H1 (cell line): ENCODE measurements around the gene COIL. TPM values are rescaled to one million over a fixed set of nuclear protein-coding genes. Genes with fewer than 3 reads are reported as not detected.

ENCODE experiments used
- CTCF ChIA-PET: fragments of 300-600 bp; sonication (Branson Sonifier 250); formaldehyde crosslinking; loops from one replicate; lab custom pipeline; 2021; ENCODE audit not compliant: partially characterized antibody; lab: Charles Lee
- POLR2A ChIA-PET: fragments of 300-600 bp; sonication (Branson Sonifier 250); formaldehyde crosslinking; loops from one replicate; lab custom pipeline; 2021; ENCODE audit warnings: inconsistent platforms; ENCODE audit not compliant: partially characterized antibody; lab: Charles Lee
- DNase-seq, 2 experiments: peaks; one replicate each; pipeline versions ENCODE4 v3.0.0 to v3.0.0-alpha.2; 2010 to 2022; ENCODE audit warnings: low spot score in 2 of 2, low read depth in 1 of 2, mixed read lengths in 1 of 2
- FAIRE-seq: peaks from 2 replicates; lab custom pipeline; 2011; peaks lifted over from hg19 to GRCh38; lab: Jason Lieb, UNC
- H2AFZ ChIP-seq: 2 replicates; pipeline ENCODE4 v1.8.1; 2012; ENCODE audit warnings: low read length, inconsistent platforms
- H2AK5ac ChIP-seq: 2 replicates; pipeline ENCODE4 v1.6.1; 2013; ENCODE audit warnings: low read depth, low read length
- H2BK120ac ChIP-seq: replicated peaks from 2 replicates; pipeline ENCODE3; 2013; ENCODE audit warnings: low read depth, low read length, inconsistent platforms
- H2BK12ac ChIP-seq: 2 replicates; pipeline ENCODE4 v1.6.1; 2013; ENCODE audit warnings: low read depth, low read length
- H2BK15ac ChIP-seq: 2 replicates; pipeline ENCODE4 v1.6.1; 2013; ENCODE audit warnings: low read length
- H2BK20ac ChIP-seq: 2 replicates; pipeline ENCODE4 v1.6.1; 2013; ENCODE audit warnings: low read length
- H2BK5ac ChIP-seq: 2 replicates; pipeline ENCODE4 v1.6.1; 2013; ENCODE audit warnings: low read depth, low read length
- H3K14ac ChIP-seq: 2 replicates; pipeline ENCODE4 v1.6.1; 2013; ENCODE audit warnings: inconsistent platforms; ENCODE audit not compliant: insufficient read length
- H3K18ac ChIP-seq: 2 replicates; pipeline ENCODE4 v1.6.1; 2013; ENCODE audit warnings: low read length; ENCODE audit errors: extremely low read depth
- H3K23ac ChIP-seq: 2 replicates; pipeline ENCODE4 v1.6.1; 2013; ENCODE audit warnings: inconsistent platforms; ENCODE audit not compliant: insufficient read length
- H3K23me2 ChIP-seq: 2 replicates; pipeline ENCODE4 v1.6.1; 2013; ENCODE audit warnings: low read depth, low read length
- H3K27ac ChIP-seq: 2 replicates; pipeline ENCODE4 v1.6.1; 2011; ENCODE audit warnings: low read depth, low read length, inconsistent platforms
- H3K27me3 ChIP-seq, 4 experiments: replicated peaks in 1 of 4; 1 replicate in 1 of 4; 2 replicates in 3 of 4; pipeline versions ENCODE4 v1.6.1 to v1.8.1; 2011 to 2013; ENCODE audit warnings: low read length in 3 of 4, mild to moderate bottlenecking in 3 of 4, inconsistent platforms in 2 of 4, mixed read lengths in 2 of 4, moderate library complexity in 1 of 4; ENCODE audit not compliant: control insufficient read depth in 3 of 4, insufficient read depth in 3 of 4; ENCODE audit errors: extremely low read depth in 1 of 4
- H3K36me3 ChIP-seq, 4 experiments: 2 replicates each; pipeline versions ENCODE4 v1.6.1 to v1.8.1; 2011 to 2013; ENCODE audit warnings: mild to moderate bottlenecking in 4 of 4, low read length in 3 of 4, moderate library complexity in 2 of 4, control low read depth in 1 of 4, inconsistent platforms in 1 of 4; ENCODE audit not compliant: insufficient read depth in 4 of 4, control insufficient read depth in 2 of 4
- H3K4ac ChIP-seq: replicated peaks from 2 replicates; pipeline ENCODE3; 2013; ENCODE audit warnings: low read length, low read depth, mixed read lengths, inconsistent platforms; ENCODE audit not compliant: insufficient read length
- H3K4me1 ChIP-seq, 4 experiments: replicated peaks in 1 of 4; 1 replicate in 1 of 4; 2 replicates in 3 of 4; pipeline versions ENCODE4 v1.6.1 to v1.8.1; 2011 to 2013; ENCODE audit warnings: low read length in 3 of 4, inconsistent platforms in 2 of 4, mixed read lengths in 1 of 4; ENCODE audit not compliant: insufficient read depth in 4 of 4, control insufficient read depth in 3 of 4
- H3K4me2 ChIP-seq, 2 experiments: 2 replicates each; pipeline versions ENCODE4 v1.6.1 to v1.8.1; 2011 to 2013; ENCODE audit warnings: low read depth in 2 of 2, low read length in 2 of 2, control low read depth in 1 of 2, inconsistent platforms in 1 of 2, mild to moderate bottlenecking in 1 of 2; ENCODE audit not compliant: insufficient read depth in 1 of 2
- H3K4me3 ChIP-seq, 4 experiments: fragments of 200-600, 300-600 bp in 1 of 4; sonication (generic), shearing (Covaris generic), sonication (Bioruptor Twin) in 1 of 4; 2 replicates each; pipeline versions ENCODE4 v1.5.1 to v1.8.1; 2011 to 2016; ENCODE audit warnings: low read length in 4 of 4, low read depth in 3 of 4, control low read depth in 2 of 4, inconsistent platforms in 2 of 4, mild to moderate bottlenecking in 2 of 4, mixed read lengths in 1 of 4, moderate library complexity in 1 of 4; ENCODE audit not compliant: insufficient read depth in 2 of 4; ENCODE audit errors: extremely low read depth in 1 of 4
- H3K56ac ChIP-seq: replicated peaks from 2 replicates; pipeline ENCODE3; 2013; ENCODE audit warnings: low read depth, mild to moderate bottlenecking, mixed read lengths, low read length, inconsistent platforms; ENCODE audit not compliant: insufficient read length
- H3K79me1 ChIP-seq: 2 replicates; pipeline ENCODE4 v1.6.1; 2013; ENCODE audit warnings: low read depth, low read length, control low read depth
- H3K79me2 ChIP-seq, 2 experiments: 2 replicates each; pipeline versions ENCODE4 v1.6.1 to v1.8.1; 2012 to 2013; ENCODE audit warnings: low read length in 2 of 2, mild to moderate bottlenecking in 2 of 2, inconsistent platforms in 1 of 2; ENCODE audit not compliant: insufficient read depth in 2 of 2, control insufficient read depth in 1 of 2
- H3K9ac ChIP-seq, 4 experiments: replicated peaks in 1 of 4; 1 replicate in 1 of 4; 2 replicates in 3 of 4; pipeline versions ENCODE4 v1.6.1 to v1.8.1; 2011 to 2013; ENCODE audit warnings: low read depth in 3 of 4, low read length in 3 of 4, control low read depth in 2 of 4, mild to moderate bottlenecking in 2 of 4, moderate library complexity in 2 of 4, inconsistent platforms in 1 of 4; ENCODE audit errors: extremely low read depth in 1 of 4
- H3K9me3 ChIP-seq, 2 experiments: 2 replicates each; pipeline versions ENCODE4 v1.6.1 to v1.8.1; 2012 to 2013; ENCODE audit warnings: mild to moderate bottlenecking in 2 of 2, moderate library complexity in 2 of 2, control low read depth in 1 of 2, inconsistent platforms in 1 of 2, low read depth in 1 of 2, low read length in 1 of 2, mixed read lengths in 1 of 2; ENCODE audit not compliant: insufficient read depth in 2 of 2
- H4K20me1 ChIP-seq, 2 experiments: replicated peaks in 1 of 2; 2 replicates each; pipeline versions ENCODE3 to v1.8.1; 2011 to 2013; ENCODE audit warnings: inconsistent platforms in 2 of 2, low read length in 2 of 2, mild to moderate bottlenecking in 1 of 2; ENCODE audit not compliant: insufficient read depth in 2 of 2, control insufficient read depth in 1 of 2
- H4K5ac ChIP-seq: 2 replicates; pipeline ENCODE4 v1.6.1; 2013; ENCODE audit warnings: low read length, low read depth, mixed read lengths, inconsistent platforms; ENCODE audit not compliant: insufficient read length
- H4K8ac ChIP-seq: 2 replicates; pipeline ENCODE4 v1.8.0; 2013; ENCODE audit warnings: mild to moderate bottlenecking, moderate library complexity, low read length, inconsistent platforms; ENCODE audit not compliant: insufficient read depth; ENCODE audit errors: extremely low read depth
- H4K91ac ChIP-seq: replicated peaks from 2 replicates; pipeline ENCODE3; 2013; ENCODE audit warnings: low read length, mixed read lengths, inconsistent platforms; ENCODE audit not compliant: insufficient read length
- BCL11A ChIP-seq, 2 experiments: IDR thresholded peaks; one replicate each; pipeline ENCODE4 v1.6.1; 2011; ENCODE audit warnings: low read depth in 2 of 2, low read length in 2 of 2, mild to moderate bottlenecking in 2 of 2
- CBX5 ChIP-seq: fragments of 300-800, 300-1000 bp; sonication (generic); IDR thresholded peaks from 2 replicates; pipeline ENCODE4 v1.7.1; 2016; ENCODE audit warnings: antibody characterized with exemption, low read length, low read depth
- CHD1 ChIP-seq: IDR thresholded peaks from 2 replicates; pipeline ENCODE4 v1.6.1; 2012; ENCODE audit warnings: low read depth, low read length, improper control_type of control experiment
- EP300 ChIP-seq, 2 experiments: IDR thresholded peaks; 1 replicate in 1 of 2; 2 replicates in 1 of 2; pipeline ENCODE4 v1.6.1; 2011 to 2012; ENCODE audit warnings: low read depth in 2 of 2, low read length in 2 of 2, mild to moderate bottlenecking in 2 of 2, borderline replicate concordance in 1 of 2, inconsistent platforms in 1 of 2, moderate library complexity in 1 of 2
- GTF2F1 ChIP-seq: IDR thresholded peaks from 2 replicates; pipeline ENCODE4 v1.6.1; 2012; ENCODE audit warnings: low read depth, low read length, improper control_type of control experiment, borderline replicate concordance
- JUND ChIP-seq: IDR thresholded peaks from 2 replicates; pipeline ENCODE4 v1.6.1; 2011; ENCODE audit warnings: mild to moderate bottlenecking, improper control_type of control experiment, low read length
- KDM4A ChIP-seq: IDR thresholded peaks from one replicate; pipeline ENCODE4 v1.7.1; 2012; ENCODE audit warnings: low read depth, mild to moderate bottlenecking, moderate library complexity, low read length, inconsistent platforms; ENCODE audit not compliant: severe bottlenecking
- POLR2A ChIP-seq, 2 experiments: IDR thresholded peaks; 1 replicate in 1 of 2; 2 replicates in 1 of 2; pipeline ENCODE4 v1.6.1; 2011; ENCODE audit warnings: low read depth in 2 of 2, low read length in 2 of 2, mild to moderate bottlenecking in 2 of 2; ENCODE audit errors: control extremely low read depth in 1 of 2
- POLR2AphosphoS5 ChIP-seq: IDR thresholded peaks from 2 replicates; pipeline ENCODE4 v1.6.1; 2011; ENCODE audit warnings: low read depth, low read length
- SP2 ChIP-seq: IDR thresholded peaks from 2 replicates; pipeline ENCODE4 v1.6.1; 2012; ENCODE audit warnings: mild to moderate bottlenecking, low read length, inconsistent platforms
- SP4 ChIP-seq: IDR thresholded peaks from 2 replicates; pipeline ENCODE4 v1.6.1; 2012; ENCODE audit warnings: low read length, inconsistent platforms
- WGBS, 2 experiments: shearing (Covaris generic) in 1 of 2; methylation state at CpG; one replicate each; pipeline versions ENCODE4 v1.1.6 to v1.1.7; 2013 to 2015; ENCODE audit warnings: low lambda C conversion rate in 2 of 2, mixed read lengths in 2 of 2, inconsistent platforms in 1 of 2, low coverage in 1 of 2, missing lambda C conversion rate in 1 of 2; ENCODE audit not compliant: insufficient replicate concordance in 2 of 2, insufficient coverage in 1 of 2, insufficient read length in 1 of 2; ENCODE audit errors: extremely low coverage in 1 of 2, missing lambda C conversion rate in 1 of 2; 5-methylcytosine and 5-hydroxymethylcytosine counted together
- polyA plus RNA-seq, 7 experiments: library from polyadenylated mRNA; depleted of rRNA in 3 of 7; stranded (reverse) in 5 of 7; unstranded in 2 of 7; fragments of >200 nt in 5 of 7; fragments of 200-250 nt in 2 of 7; gene quantifications; 1 replicate in 5 of 7; 2 replicates in 1 of 7; 4 replicates in 1 of 7; pipeline versions ENCODE4 v1.2.1 to v1.2.3, GENCODE V29; 2011 to 2013; ENCODE audit warnings: missing spikeins in 2 of 7, mixed read lengths in 2 of 7
- total RNA-seq: library from RNA; stranded (reverse); fragmentation: NEBNext Ultra II Directional; extraction: Animal tissue kit (Norgen Biotek cat#: 25700); gene quantifications from 2 replicates; pipeline ENCODE4 v1.2.1, GENCODE V29; 2021

The COIL gene
- total and polyA plus RNA-seq, 2 of the 8 experiments (the other 6 are each of a cell fraction or from before 2014, with no cell fraction given) = 5.2 to 23.6 TPM

- Histone ChIP-seq H3K18ac (no peak overlapping the region), H2AFZ (no peak overlapping the region), H3K56ac (no peak overlapping the region), H3K23ac (no peak overlapping the region), H3K36me3 (peaks cover 0 to 30% (median 10%) of the 10 kb centered on the region in 4 experiments; a peak in 5 of 8 replicates), H4K8ac (no peak overlapping the region), H2BK12ac (no peak overlapping the region), H3K27me3 (no peaks in the 10 kb centered on the region), H2AK5ac (no peak overlapping the region), H3K4me2 (no peak overlapping the region), H3K79me1 (no peaks in the 10 kb centered on the region), H4K20me1 (peaks cover 0 to 2% of the 10 kb centered on the region in 2 experiments), H4K5ac (no peak overlapping the region), H2BK120ac (no peak overlapping the region), H2BK15ac (no peak overlapping the region), H3K4me3 (no peak overlapping the region), H3K9me3 (no peaks in the 10 kb centered on the region), H4K91ac (no peak overlapping the region), H3K14ac (no peak overlapping the region), H3K79me2 (no peaks in the 10 kb centered on the region), H3K9ac (no peak overlapping the region), H2BK5ac (no peak overlapping the region), H3K4me1 (no peaks in the 10 kb centered on the region), H2BK20ac (no peak overlapping the region), H3K4ac (no peak overlapping the region), H3K23me2 (no peaks in the 10 kb centered on the region), H3K27ac (no peak overlapping the region)
- ChIA-PET POLR2A (interaction anchor here (1.4 kb wide), 1 partner anchor 9 kb away, joined by 3 read pairs; no protein-coding TSS in a partner anchor), CTCF (interaction anchor here (0.6 to 1.3 kb wide), 2 partner anchors 23 to 1016 kb away, joined by 3 read pairs; no protein-coding TSS in a partner anchor)
- WGBS, 2 experiments = 97% methylated on average over 11 of the region's 11 CpGs; no CpG with 5 or more reads in 1 of the 2 experiments
- DNase-seq = no peak
- FAIRE-seq = no peak
- TF ChIP-seq GTF2F1 (no peak), SP2 (no peak), SP4 (no peak), CHD1 (no peak), JUND (no peak), BCL11A (IDR thresholded peaks at IDR 0.05; ENCODE audit: low read depth in 2 of 2, low read length in 2 of 2) (no peak), EP300 (IDR thresholded peaks at IDR 0.05; ENCODE audit: borderline replicate concordance in 1 of 2, low read depth in 2 of 2, low read length in 2 of 2) (no peak), KDM4A (no peak), POLR2A (IDR thresholded peaks at IDR 0.05; ENCODE audit: control extremely low read depth in 1 of 2, low read depth in 2 of 2, low read length in 2 of 2) (no peak), CBX5 (no peak), POLR2AphosphoS5 (no peak)
These were observed 26.5 kb upstream of the COIL start for GRCh38 chr17:56987283-56987834.
